MV-4-11 (cell line): Measurements from ENCODE around the gene TRIB2.

ENCODE experiments used
- DNase-seq: peaks from one replicate; lab custom pipeline; 2025; lab: John Stamatoyannopoulos, UW

TRIB2 gene

DNA sequence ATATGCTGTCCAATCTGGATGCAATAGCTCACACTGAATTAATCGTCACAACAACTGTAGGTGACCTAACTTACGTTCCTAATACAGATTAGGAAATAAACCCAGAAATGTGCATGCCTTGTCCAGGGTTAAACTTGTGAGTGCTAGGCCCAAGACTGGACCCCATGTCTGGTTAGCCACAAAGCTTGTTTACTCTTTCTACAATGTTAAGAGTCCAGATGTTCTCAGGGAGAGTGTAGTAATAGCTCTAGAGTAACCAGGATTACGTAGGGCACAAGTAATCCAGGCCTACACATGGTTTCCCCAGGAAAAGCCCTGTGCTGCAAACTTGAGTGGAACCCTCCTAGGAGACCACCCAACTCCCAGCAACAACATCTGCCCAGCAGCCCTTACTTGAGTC, 26.2 kb downstream of the TRIB2 start:
- no peak for DNase-seq

GRCh38 chr2:12750166-12750905, 33.6 kb downstream of the TRIB2 start:
- DNase-seq, result no peak

GRCh38 chr2:12754643-12755042, 37.9 kb downstream of the TRIB2 start:
- no peak for DNase-seq

GRCh38 chr2:12755384-12755783, 38.6 kb downstream of the TRIB2 start:
- DNase-seq, result no peak

DNA sequence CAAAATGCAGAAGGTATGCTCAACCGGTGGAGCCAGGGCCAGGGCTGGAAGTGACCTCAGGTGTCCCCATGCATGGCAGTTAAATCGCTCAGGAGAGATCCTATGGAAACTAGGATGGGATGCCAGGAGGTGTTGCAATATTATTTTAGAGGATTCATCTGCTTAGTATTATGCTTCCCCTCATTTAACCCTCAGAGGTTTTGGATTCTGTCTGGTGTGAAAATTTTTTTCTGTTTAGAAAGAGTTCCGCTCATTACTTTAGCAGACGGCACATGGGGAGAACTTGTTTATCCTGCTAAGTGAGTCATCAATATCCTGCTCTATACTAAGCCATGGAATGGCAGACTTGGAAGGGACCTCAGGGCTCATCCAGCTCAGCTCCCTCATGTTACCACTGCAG, 42.5 kb downstream of the TRIB2 start:
- no peak for DNase-seq

DNA sequence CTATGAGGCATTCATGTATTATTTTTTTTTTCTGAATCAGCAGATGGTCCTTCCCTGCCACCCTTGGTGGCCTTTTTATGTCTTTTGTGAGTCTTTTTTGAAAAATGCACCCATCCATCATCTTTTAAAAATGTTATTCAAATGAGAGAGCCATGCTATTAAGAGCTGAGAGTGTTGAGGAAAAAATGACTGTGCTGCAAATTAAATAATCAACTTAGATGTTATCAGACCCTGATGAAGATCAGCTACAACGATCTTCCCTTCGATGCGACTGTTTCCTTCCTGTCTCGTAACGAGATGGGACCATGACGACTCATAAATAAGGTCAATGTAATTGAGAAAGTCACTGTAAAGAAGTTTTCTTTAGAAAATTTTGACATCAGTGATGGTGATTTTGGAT, 44.4 kb downstream of the TRIB2 start:
- no peak for DNase-seq

- DNase-seq, result no peak
Measured at GRCh38 chr2:12762337-12762736, 45.6 kb downstream of the TRIB2 start.

DNA sequence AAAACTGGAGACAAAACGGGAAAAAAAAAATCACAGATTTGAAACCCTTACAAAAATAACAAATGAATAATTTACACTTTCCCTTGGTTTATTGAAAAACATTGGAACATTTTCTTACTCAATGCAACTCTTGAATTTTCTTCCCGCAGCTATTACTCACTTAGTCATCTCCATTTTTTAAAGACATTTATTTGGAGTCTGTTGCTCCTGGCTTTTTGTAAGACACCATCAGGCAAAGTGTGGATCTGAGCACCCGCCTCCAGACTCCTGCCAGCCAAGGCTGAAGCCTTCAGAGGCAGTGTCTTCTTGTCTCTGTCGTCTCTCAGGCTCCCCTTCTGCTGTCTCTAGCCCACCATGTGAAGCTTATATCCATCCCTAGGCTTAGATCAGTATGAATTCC, 46.2 kb downstream of the TRIB2 start:
- no peak for DNase-seq

DNA sequence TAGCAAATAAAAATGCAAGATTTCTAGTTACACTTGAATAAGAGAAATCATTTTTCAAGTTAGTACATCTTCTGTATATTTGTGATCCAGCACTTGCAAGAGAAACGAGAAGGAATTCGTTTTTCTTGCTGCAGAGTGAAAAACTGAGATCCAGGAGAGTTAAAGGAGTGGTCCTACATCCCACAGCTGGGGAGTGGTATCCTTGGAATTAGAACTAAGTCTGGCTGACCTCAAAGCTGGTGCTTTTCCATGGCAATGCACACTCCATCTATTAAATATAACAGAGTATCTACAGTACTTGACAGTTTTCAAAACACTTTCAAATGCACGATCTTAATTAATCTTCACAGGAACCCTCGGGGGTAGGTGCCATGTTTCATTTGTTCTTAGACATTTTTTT, 46.8 kb downstream of the TRIB2 start:
- DNase-seq, result no peak

DNA sequence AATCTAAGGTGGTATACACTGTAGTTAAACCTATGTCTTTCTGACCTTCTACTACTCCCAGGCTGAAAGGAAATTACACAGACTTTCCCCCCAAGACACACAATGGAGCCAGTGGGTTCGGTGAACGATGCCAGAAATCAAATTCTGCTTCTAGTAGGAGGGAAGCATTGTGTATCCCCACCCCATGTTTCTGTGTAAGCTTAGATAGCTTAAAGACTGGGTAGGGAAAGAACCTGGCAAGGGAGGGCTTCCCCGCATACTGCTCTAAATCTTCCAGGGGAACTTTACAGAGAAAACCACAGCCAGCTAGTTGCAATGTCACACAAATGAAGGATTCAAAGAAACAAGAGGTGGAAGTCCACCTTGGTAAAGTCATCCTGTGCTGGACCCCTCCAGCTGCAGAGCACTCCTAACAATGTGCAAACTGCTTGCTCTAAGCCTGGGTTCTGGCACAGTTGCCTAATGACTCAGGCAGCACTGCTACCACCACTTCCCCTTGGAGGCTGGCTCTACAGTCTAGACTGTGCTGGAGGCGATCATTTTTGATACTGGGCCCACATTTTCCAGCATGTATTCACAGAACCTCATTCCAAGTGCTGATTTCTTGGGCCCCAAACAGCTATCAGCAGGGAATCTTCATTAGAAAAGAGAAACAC, 47.5 kb downstream of the TRIB2 start:
- no peak for DNase-seq

DNA sequence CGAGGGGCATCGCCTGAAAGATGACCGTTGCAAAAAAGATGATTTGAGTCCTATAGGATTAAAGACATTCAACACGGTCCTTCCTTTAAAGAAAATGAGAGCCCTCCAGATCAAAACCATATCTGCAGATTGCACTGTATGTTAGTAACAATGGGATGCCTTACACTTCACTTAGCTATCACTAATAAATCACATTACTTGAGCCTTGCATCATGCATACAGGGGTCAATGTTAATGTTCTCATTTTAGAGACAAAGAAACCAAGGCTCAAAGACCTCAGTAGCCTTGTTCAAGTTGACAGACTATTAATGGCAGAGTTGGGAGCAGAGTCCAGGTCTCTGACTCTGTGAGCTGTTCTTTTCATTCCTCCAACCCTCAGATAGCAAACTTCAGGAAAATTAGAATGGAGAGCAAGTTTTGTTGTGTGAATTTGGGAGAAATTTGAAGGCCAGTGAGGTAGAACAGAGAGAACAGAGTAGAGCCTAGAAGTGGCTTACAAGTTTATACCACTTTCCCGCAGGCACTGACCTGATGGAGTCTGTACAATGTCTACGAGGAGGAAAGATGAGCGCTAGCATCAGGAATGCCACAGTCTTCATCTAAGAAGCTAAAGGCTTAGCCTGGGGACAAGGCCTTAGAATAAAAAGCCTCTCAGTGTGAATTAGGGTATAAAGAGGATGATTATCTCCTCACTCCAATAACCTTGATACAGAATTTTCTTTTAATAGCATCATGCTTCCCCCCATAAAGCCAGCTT, 48.3 kb downstream of the TRIB2 start:
- DNase-seq, result no peak

DNA sequence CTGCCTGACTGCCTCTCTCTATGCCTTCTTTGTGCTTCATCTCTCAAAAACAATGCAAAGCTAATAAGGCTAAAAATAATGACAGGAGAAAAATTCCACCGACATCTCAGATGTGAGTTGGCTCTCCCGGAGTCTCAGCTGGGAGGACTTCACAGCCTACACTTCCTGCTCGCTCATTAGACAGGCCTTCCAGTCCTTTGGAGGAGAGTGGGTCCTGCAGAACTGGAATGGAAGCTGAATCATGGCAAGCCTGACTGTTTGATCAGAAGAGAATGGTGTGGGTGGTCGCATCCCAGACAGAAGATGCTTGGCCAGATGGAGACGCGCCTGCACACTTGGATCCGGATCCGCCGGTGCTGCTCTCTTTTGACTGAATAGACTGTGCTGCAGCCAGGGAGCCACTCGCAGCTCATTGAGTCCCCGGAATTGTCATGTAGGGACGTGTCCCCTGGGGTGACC, 49.7 kb downstream of the TRIB2 start:
- no peak for DNase-seq

DNA sequence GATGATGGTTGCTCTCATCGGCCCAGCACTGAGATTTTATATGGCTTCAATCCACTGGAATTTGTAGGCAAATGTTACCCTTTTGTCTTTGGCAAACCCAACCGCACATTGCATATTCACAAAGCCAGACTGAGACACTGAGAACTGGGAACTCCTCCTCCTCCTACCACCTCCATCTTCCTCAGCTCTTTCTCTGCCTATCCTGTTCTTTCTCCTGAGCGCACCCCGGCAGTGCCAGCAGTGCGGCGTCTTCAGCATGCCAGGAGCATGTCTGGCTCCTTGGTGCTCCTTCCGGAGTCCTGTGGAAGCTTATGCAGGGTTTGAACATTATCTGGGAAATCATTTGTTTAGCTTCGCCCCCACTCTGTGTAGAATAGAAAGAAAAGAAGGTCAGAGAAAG, 50.8 kb downstream of the TRIB2 start:
- DNase-seq, result no peak

DNA sequence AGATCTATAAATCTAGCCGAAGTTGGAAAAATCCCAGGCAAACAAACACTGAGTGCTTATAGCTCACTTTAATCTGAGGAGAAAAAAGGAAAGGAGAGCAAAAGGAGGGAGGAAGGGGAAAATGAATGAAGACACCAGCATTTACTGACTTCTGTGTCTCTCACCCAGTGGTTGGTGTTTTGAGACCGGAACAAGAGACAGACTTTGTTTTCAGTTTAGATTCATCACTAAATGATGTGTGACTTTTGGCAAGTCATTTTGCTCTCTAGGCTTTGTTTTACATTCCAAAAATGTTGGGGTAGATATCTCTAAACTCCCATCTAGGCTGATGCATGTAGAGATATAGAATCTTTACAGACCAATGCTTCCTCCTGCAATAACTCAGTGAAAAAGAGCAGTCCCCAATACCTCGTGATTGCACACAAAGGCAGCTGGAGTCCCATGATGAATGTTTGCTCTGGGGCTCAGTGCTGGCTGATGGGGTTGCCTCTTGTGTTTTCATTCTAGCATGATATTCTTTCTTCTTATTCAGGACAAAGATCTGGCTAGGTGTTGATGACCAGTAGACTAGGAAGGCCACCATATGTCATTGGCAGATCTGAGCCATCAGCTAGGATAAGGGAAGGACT, 51.4 kb downstream of the TRIB2 start:
- DNase-seq, result no peak

DNA sequence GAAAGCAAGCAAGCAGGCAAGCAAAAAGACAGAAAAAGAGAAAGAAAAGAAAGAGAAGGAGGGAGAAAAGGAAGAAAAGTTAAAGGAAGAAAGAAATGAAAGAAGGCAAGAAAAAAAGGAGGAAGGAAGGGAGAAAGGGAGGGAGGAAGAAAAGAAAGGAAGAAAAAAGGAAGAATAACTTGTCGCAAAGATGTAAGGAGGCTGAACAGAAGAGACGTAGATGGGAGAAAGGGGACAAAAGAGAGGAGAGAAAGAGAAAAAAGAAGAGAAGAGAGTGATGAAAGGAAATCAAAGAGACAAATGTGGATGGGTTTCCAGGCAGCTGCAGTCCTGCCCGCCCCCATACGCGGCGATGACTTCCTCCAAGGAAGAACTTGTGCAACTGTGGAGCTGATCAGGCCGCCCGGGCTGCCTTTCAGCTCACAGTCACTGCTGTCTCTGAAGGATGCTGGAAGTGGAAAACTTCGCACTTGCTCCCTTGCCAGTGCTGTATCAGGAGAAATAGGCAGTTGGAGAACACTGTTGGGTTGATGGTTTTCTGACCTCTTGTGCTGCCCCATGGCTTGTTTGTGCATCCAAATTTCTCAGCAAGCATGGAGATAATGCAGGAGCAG, 52.9 kb downstream of the TRIB2 start:
- peak; percentile 14 for DNase-seq

DNA sequence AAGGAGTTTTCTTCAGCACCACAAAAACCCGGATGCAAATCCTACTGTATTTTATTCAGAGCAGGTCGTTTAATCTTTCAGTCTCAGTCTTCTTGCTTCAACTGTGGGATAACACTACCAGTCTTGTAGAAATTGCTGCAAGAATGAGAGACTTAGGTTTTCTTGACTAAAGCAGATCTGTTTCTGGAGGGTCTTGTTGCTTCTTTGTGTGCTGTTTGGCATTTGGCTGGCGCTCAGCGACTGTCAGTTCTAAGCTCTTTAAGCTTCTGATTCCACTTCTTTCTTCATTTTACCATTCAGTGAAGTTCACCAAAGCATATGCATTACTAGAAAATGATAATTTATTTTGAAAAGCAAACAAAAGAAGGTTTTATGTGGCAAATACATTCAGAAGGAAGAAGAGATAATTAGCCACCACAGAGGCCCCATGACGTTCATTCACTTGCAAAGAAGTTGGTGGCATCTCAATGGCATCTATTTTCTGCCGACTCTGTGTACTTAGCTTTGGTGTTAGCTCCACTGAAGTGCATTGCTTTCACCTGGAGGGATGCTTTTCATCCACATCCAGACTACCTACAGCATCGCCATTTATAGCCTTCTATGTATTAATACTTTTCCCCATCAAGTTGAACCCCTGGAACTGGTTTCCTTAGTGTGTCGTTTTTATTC, 53.7 kb downstream of the TRIB2 start:
- DNase-seq, result no peak

GRCh38 chr2:12771154-12771553, 54.4 kb downstream of the TRIB2 start:
- no peak for DNase-seq

- no peak for DNase-seq
Measured at GRCh38 chr2:12773586-12774394, 57.1 kb downstream of the TRIB2 start.

DNA sequence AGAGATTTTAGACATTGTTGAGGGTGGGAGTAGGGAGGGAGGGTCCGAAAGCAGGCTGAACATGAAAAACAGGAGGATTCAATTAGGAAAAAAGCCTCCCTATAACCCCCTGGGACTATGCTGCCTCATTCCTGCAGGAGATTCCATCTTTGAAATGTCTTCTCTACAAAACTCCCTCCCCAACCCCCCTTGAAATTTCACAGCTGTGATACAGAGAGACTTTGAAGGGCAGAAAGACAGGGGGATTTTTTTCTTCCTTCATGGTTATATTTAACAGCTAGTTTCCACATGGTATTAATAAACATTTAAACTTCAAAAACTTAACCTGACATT, 57.6 kb downstream of the TRIB2 start:
- DNase-seq, result no peak

- DNase-seq, result no peak
Measured at GRCh38 chr2:12776521-12776961, 59.8 kb downstream of the TRIB2 start.

DNA sequence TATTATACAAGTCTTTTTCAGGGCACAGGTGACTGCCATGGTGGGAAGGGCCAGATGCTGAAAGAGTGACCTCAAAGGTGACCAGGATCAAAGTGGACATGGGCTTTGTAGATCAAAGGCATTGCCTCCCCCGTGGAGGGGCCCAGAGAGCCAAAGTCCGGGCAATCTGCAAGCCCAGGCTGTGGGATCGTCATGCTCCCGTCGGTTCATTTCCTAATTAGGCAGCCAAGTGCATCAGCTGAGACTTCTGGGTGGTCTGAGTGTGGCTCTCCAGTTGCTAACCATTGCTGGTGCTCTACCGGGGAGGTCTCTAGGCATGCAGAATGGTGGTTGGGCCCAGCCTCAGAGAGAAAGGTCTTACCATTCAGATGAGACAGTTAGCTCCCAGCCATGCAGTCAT, 61.6 kb downstream of the TRIB2 start:
- DNase-seq, result no peak
